HL-60/S4 (cell line): ENCODE data around the gene DISP2.

ENCODE experiments used
- in situ Hi-C: fragments of 300-500 bp; cut with MboI; formaldehyde crosslinking; loops from 2 replicates; pipeline ENCODE4 v1.14.3; 2022; ENCODE audit warnings: low sequenced_read_pairs

The DISP2 gene

GRCh38 chr15:40388941-40389823 is 31.2 kb downstream of the DISP2 start:
- in situ Hi-C loops: no loop called here

- in situ Hi-C loops: no loop called here
Observed at GRCh38 chr15:40389824-40390595, 32.0 kb downstream of the DISP2 start.

- in situ Hi-C loops: no loop called here
Observed at GRCh38 chr15:40392986-40393948, 35.2 kb downstream of the DISP2 start.

GRCh38 chr15:40397688-40398412 is 39.8 kb downstream of the DISP2 start:
- in situ Hi-C loops: no loop called here

- in situ Hi-C loops: no loop called here
Observed at GRCh38 chr15:40398413-40398873, 40.4 kb downstream of the DISP2 start.

GRCh38 chr15:40399370-40399769 is 41.4 kb downstream of the DISP2 start:
- in situ Hi-C loops: no loop called here

- in situ Hi-C loops: no loop called here
Observed at GRCh38 chr15:40405501-40406381, 47.7 kb downstream of the DISP2 start, which contains the start of gene IVD. IVD (plus strand) TSS chr15:40405795; CDS start chr15:40405828, 33 bp downstream.

GRCh38 chr15:40407330-40407990 is 49.4 kb downstream of the DISP2 start:
- in situ Hi-C loops: no loop called here

DNA sequence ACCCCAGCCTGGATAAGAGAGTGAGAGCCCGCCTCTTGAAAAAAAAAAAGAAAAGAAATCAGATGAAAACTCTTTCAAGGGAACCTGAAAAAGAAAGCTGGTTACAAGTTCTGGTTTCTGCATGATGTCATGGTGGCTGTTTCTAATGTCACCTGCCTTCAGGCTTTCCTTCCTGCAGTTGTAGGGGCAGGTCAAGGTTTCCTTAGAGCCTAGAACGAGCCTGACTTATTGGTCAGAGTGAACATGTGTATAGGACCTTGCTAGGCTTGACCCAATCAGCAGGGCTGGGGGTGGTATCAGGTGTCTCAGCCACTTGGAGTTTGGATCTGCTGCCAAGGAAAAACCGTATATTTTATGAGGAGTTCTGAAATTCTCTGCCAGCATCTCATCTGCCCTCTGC is 51.3 kb downstream of the DISP2 start:
- in situ Hi-C loops: no loop called here

GRCh38 chr15:40410476-40410875 is 52.5 kb downstream of the DISP2 start:
- in situ Hi-C loops: no loop called here

- in situ Hi-C loops: no loop called here
Observed at GRCh38 chr15:40412095-40412759, 54.2 kb downstream of the DISP2 start.

DNA sequence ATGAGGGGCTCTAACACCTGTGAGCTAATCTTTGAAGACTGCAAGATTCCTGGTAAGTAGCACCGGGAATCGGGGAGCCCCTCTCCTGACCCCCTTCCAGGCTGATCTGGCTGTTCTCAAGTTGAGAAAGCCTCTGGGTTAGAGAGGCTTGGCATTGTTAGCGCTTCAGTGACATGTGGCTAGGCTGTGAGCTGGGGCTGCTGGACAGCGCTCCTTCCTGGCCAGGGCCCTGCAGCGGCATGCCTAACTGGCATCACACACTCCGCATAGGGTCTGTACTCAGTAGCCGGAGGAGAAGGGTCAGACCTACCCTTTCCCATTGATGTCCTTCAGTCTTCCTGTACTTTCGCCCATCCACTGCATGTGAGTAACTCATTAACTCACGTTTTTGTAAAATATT is 55.0 kb downstream of the DISP2 start:
- in situ Hi-C loops: no loop called here

GRCh38 chr15:40414816-40415215 is 56.8 kb downstream of the DISP2 start:
- in situ Hi-C loops: no loop called here

- in situ Hi-C loops: no loop called here
Observed at GRCh38 chr15:40415226-40415625, 57.2 kb downstream of the DISP2 start.

DNA sequence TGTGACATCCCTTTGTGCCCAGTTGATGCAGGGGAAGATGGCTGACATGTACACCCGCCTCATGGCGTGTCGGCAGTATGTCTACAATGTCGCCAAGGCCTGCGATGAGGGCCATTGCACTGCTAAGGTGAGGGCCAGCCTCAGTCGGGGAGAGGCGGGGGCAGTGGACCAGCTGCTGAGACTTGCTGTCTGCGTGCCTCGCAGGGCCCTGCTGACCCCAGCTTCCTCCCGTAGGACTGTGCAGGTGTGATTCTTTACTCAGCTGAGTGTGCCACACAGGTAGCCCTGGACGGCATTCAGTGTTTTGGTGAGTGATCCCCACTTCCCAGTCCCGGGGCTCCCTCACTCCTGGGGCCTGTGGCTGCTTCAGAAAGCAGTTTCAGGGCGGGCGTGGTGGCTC is 58.0 kb downstream of the DISP2 start:
- in situ Hi-C loops: no loop called here

GRCh38 chr15:40418126-40418525 is 60.1 kb downstream of the DISP2 start:
- in situ Hi-C loops: no loop called here

- in situ Hi-C loops: no loop called here
Observed at GRCh38 chr15:40420071-40420713, 62.2 kb downstream of the DISP2 start.
